ENCODE data around the gene DCDC2C.

The DCDC2C gene

DNA sequence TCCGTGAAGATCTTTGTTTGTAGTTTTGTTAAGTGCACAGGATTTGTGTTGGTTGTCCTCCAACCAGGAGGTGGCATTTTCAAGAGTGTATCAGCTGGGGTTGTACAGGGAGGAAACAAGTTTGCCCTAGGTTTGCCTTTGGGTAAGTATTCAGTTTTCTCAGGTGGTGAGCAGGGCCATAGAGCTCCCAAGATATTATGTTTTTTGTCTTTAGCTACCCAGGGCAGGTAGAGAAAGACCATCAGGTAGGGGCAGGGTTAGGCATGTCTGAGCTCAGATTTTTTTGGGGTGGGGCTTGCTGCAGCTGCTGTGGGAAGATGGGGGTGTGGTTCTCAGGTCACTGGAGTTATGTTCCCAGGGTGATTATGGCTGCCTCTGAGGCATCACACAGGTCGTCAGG, 191.6 kb downstream of the DCDC2C start:
- ChIA-PET CTCF (interaction anchor here (0.6 kb wide), 1 partner anchor 8 kb away, joined by 4 read pairs; no protein-coding TSS in a partner anchor), POLR2A (interaction anchor here (0.6 kb wide), 1 partner anchor 11 kb away, joined by 3 read pairs; no protein-coding TSS in a partner anchor)
- H3K36me3 ChIP-seq (ENCODE audit: control insufficient read depth in 2 of 2, insufficient read depth in 1 of 2, low read length in 2 of 2) = no peaks in the 10 kb centered on the region
- no peaks in the 10 kb centered on the region for H3K9me3 ChIP-seq (ENCODE audit: control insufficient read depth, insufficient read depth, low read depth, low read length)
- H3K4me3 ChIP-seq (ENCODE audit: low read depth, low read length) = no peak overlapping the region
- TF ChIP-seq ZNF530 (tag by site-specific recombination; IDR thresholded peaks at IDR 0.05; ENCODE audit: low read depth) = no peak
- TF ChIP-seq EGR2 (tag by site-specific recombination; IDR thresholded peaks at IDR 0.05; ENCODE audit: low read depth) = no peak
- no peak for TF ChIP-seq ZNF596 (tag by site-specific recombination; IDR thresholded peaks at IDR 0.05)
- TF ChIP-seq YY2 (tag by site-specific recombination; IDR thresholded peaks at IDR 0.05) = no peak
- TF ChIP-seq ZNF558 (tag by site-specific recombination; IDR thresholded peaks at IDR 0.05) = no peak
- no peak for TF ChIP-seq KLF1 (tag by site-specific recombination; IDR thresholded peaks at IDR 0.05)
- no peak for TF ChIP-seq CTCF (tag by site-specific recombination; IDR thresholded peaks at IDR 0.05)
- no peak for TF ChIP-seq ZNF114 (tag by site-specific recombination; IDR thresholded peaks at IDR 0.05)
- no peak for TF ChIP-seq ATF2 (tag by site-specific recombination; IDR thresholded peaks at IDR 0.05; ENCODE audit: low read depth)
- no peak for TF ChIP-seq HOXC10 (CRISPR knock-in tag; IDR thresholded peaks at IDR 0.05)
- no peak for TF ChIP-seq ZNF211 (tag by site-specific recombination; IDR thresholded peaks at IDR 0.05; ENCODE audit: low read depth)
- no peak for TF ChIP-seq ZNF423 (tag by site-specific recombination; IDR thresholded peaks at IDR 0.05)
- no peak for TF ChIP-seq ZNF10 (tag by site-specific recombination; IDR thresholded peaks at IDR 0.05)
- TF ChIP-seq ZNF776 (tag by site-specific recombination; IDR thresholded peaks at IDR 0.05; ENCODE audit: borderline replicate concordance) = no peak
- TF ChIP-seq ZNF362 (tag by site-specific recombination; IDR thresholded peaks at IDR 0.05) = no peak
- H3K27ac ChIP-seq (ENCODE audit: extremely low read depth, low read depth, low read length) = no peak overlapping the region
- H3K4me1 ChIP-seq (ENCODE audit: control insufficient read depth, insufficient read depth, low read length) = no peaks in the 10 kb centered on the region

Data from HEK293 (cell line).